ENCODE data around the gene OVOL2.

Gene OVOL2

GRCh38 chr20:18011951-18012645 is 45.6 kb downstream of the OVOL2 start:
- no peak for DNase-seq

- DNase-seq = no peak
Observed at GRCh38 chr20:18011482-18011881, 46.2 kb downstream of the OVOL2 start.

- no peak for DNase-seq
Observed at GRCh38 chr20:18009116-18009515, 48.6 kb downstream of the OVOL2 start.

- no peak for DNase-seq
Observed at GRCh38 chr20:18007534-18008292, 50.0 kb downstream of the OVOL2 start.

GRCh38 chr20:18006684-18007083 is 51.0 kb downstream of the OVOL2 start:
- DNase-seq = no peak

- DNase-seq = no peak
Observed at GRCh38 chr20:18005990-18006364, 51.7 kb downstream of the OVOL2 start.

- no peak for DNase-seq
Observed at GRCh38 chr20:18005170-18005989, 52.3 kb downstream of the OVOL2 start.

GRCh38 chr20:18004384-18005031 is 53.2 kb downstream of the OVOL2 start:
- no peak for DNase-seq

GRCh38 chr20:18003897-18004296 is 53.8 kb downstream of the OVOL2 start:
- no peak for DNase-seq

GRCh38 chr20:18001131-18001921 is 56.4 kb downstream of the OVOL2 start:
- DNase-seq = no peak

- DNase-seq = no peak
Observed at GRCh38 chr20:17999566-17999965, 58.1 kb downstream of the OVOL2 start.

- no peak for DNase-seq
Observed at GRCh38 chr20:17998446-17998845, 59.3 kb downstream of the OVOL2 start.

GRCh38 chr20:17995967-17996819 is 61.5 kb downstream of the OVOL2 start:
- no peak for DNase-seq

GRCh38 chr20:17993546-17993945 is 64.2 kb downstream of the OVOL2 start:
- no peak for DNase-seq

GRCh38 chr20:17992847-17993513 is 64.7 kb downstream of the OVOL2 start:
- DNase-seq = no peak

GRCh38 chr20:17992224-17992637 is 65.5 kb downstream of the OVOL2 start:
- DNase-seq = no peak

GRCh38 chr20:17990278-17990972 is 67.3 kb downstream of the OVOL2 start:
- no peak for DNase-seq

- DNase-seq = no peak
Observed at GRCh38 chr20:17987988-17988387, 69.7 kb downstream of the OVOL2 start.

GRCh38 chr20:17985388-17986018 is 72.2 kb downstream of the OVOL2 start:
- DNase-seq = no peak

- DNase-seq = no peak
Observed at GRCh38 chr20:17976305-17976704, 81.4 kb downstream of the OVOL2 start.
